Smooth muscle cell (in vitro differentiated cells): ENCODE measurements around the gene MAN2A1. TPM values are rescaled to one million over a fixed set of nuclear protein-coding genes. Genes with fewer than 3 reads are reported as not detected.

ENCODE experiments used
- DNase-seq: peaks from one replicate; lab custom pipeline; 2025; ENCODE audit not compliant: unreplicated experiment; lab: John Stamatoyannopoulos, UW
- H2AFZ ChIP-seq: fragments of 200-600 bp; sonication (generic); 2 replicates; pipeline ENCODE4 v1.6.0; 2016; ENCODE audit warnings: antibody characterized with exemption, low read depth, mild to moderate bottlenecking
- H3F3A ChIP-seq: fragments of 200-600 bp; sonication (generic); 2 replicates; pipeline ENCODE4 v1.6.0; 2017; ENCODE audit warnings: antibody characterized with exemption, low read depth
- H3K27ac ChIP-seq: fragments of 200-600 bp; sonication (generic); 2 replicates; pipeline ENCODE4 v1.5.1; 2016; ENCODE audit warnings: low read depth, mild to moderate bottlenecking
- H3K27me3 ChIP-seq: fragments of 200-600 bp; sonication (generic); 2 replicates; pipeline ENCODE4 v1.6.1; 2016; ENCODE audit warnings: low read depth, mild to moderate bottlenecking
- H3K36me3 ChIP-seq: fragments of 200-600 bp; sonication (generic); 2 replicates; pipeline ENCODE4 v1.5.1; 2016; ENCODE audit warnings: low read depth
- H3K4me1 ChIP-seq: fragments of 200-600 bp; sonication (generic); 2 replicates; pipeline ENCODE4 v1.5.1; 2016; ENCODE audit warnings: low read depth
- H3K4me2 ChIP-seq: fragments of 200-600 bp; sonication (generic); 2 replicates; pipeline ENCODE4 v1.6.0; 2016; ENCODE audit warnings: mild to moderate bottlenecking
- H3K4me3 ChIP-seq: fragments of 200-600 bp; sonication (generic); 2 replicates; pipeline ENCODE4 v1.5.1; 2016; ENCODE audit warnings: mild to moderate bottlenecking
- H3K79me2 ChIP-seq: fragments of 200-600 bp; sonication (generic); 2 replicates; pipeline ENCODE4 v1.6.0; 2016; ENCODE audit warnings: low read depth, mild to moderate bottlenecking
- H3K9ac ChIP-seq: fragments of 200-600 bp; sonication (generic); 2 replicates; pipeline ENCODE4 v1.6.0; 2016; ENCODE audit warnings: low read depth
- H3K9me3 ChIP-seq: fragments of 200-600 bp; sonication (generic); replicated peaks from 2 replicates; pipeline ENCODE4 v1.5.1; 2016; ENCODE audit warnings: low read depth
- H4K20me1 ChIP-seq: fragments of 200-600 bp; sonication (generic); 2 replicates; pipeline ENCODE4 v1.6.0; 2016; ENCODE audit warnings: low read depth
- CTCF ChIP-seq: fragments of 200-600 bp; sonication (generic); IDR thresholded peaks from 2 replicates; pipeline ENCODE4 v1.5.1; 2017; ENCODE audit warnings: borderline replicate concordance, mild to moderate bottlenecking, antibody characterized with exemption; ENCODE audit not compliant: insufficient read depth, poor library complexity, severe bottlenecking
- WGBS: methylation state at CpG from one replicate; pipeline ENCODE4 v1.1.7; 2016; ENCODE audit warnings: low lambda C conversion rate; 5-methylcytosine and 5-hydroxymethylcytosine counted together
- polyA plus RNA-seq: library from polyadenylated mRNA; unstranded; fragments of >200 nt; fragmentation: Nextera tagmentation; extraction: Ambion mirVana; gene quantifications from 2 replicates; pipeline ENCODE4 v1.2.1, GENCODE V29; 2016
- total RNA-seq: library from RNA; depleted of rRNA; stranded (reverse); fragments of >200 nt; gene quantifications from 2 replicates; pipeline ENCODE4 v1.2.3, GENCODE V29; 2014

Gene MAN2A1
- total and polyA plus RNA-seq, 2 experiments from 2014 or later: 20.3 to 112 TPM

- Histone ChIP-seq H3F3A (no peaks in the 10 kb centered on the region), H3K4me2 (no peak overlapping the region), H3K9me3 (no peaks in the 10 kb centered on the region), H3K36me3 (no peaks in the 10 kb centered on the region), H4K20me1 (no peaks in the 10 kb centered on the region), H3K4me3 (no peak overlapping the region), H3K79me2 (no peaks in the 10 kb centered on the region), H3K27me3 (no peaks in the 10 kb centered on the region), H3K9ac (no peak overlapping the region), H2AFZ (no peak overlapping the region), H3K27ac (no peak overlapping the region), H3K4me1 (no peaks in the 10 kb centered on the region)
- TF ChIP-seq CTCF: no peak
- 72% methylated on average over 4 of the region's 4 CpGs for WGBS
- DNase-seq: no peak
Measured at GRCh38 chr5:109656829-109657228, 32.9 kb upstream of the MAN2A1 start.

GRCh38 chr5:109659901-109660300 lies 29.8 kb upstream of the MAN2A1 start:
- no peak for DNase-seq
- H3K9me3 ChIP-seq: no peaks in the 10 kb centered on the region
- 95% methylated on average over 1 of the region's 1 CpG for WGBS
- no peak overlapping the region for H3K9ac ChIP-seq
- no peak overlapping the region for H3K27ac ChIP-seq
- H2AFZ ChIP-seq: no peak overlapping the region
- no peaks in the 10 kb centered on the region for H4K20me1 ChIP-seq
- no peaks in the 10 kb centered on the region for H3K36me3 ChIP-seq
- no peak overlapping the region for H3K4me3 ChIP-seq
- no peak for TF ChIP-seq CTCF
- no peaks in the 10 kb centered on the region for H3K4me1 ChIP-seq
- H3F3A ChIP-seq: no peaks in the 10 kb centered on the region
- no peaks in the 10 kb centered on the region for H3K79me2 ChIP-seq
- no peaks in the 10 kb centered on the region for H3K27me3 ChIP-seq
- H3K4me2 ChIP-seq: no peak overlapping the region

GRCh38 chr5:109660301-109660700 lies 29.4 kb upstream of the MAN2A1 start:
- Histone ChIP-seq H3K4me1 (no peaks in the 10 kb centered on the region), H3K4me2 (no peak overlapping the region), H3K9me3 (no peaks in the 10 kb centered on the region), H3F3A (no peaks in the 10 kb centered on the region), H3K9ac (no peak overlapping the region), H3K27me3 (no peaks in the 10 kb centered on the region), H3K79me2 (no peaks in the 10 kb centered on the region), H2AFZ (no peak overlapping the region), H3K4me3 (no peak overlapping the region), H3K27ac (no peak overlapping the region), H4K20me1 (no peaks in the 10 kb centered on the region), H3K36me3 (no peaks in the 10 kb centered on the region)
- 87% methylated on average over 5 of the region's 5 CpGs for WGBS
- TF ChIP-seq CTCF: no peak
- DNase-seq: no peak

GRCh38 chr5:109668237-109668636 lies 21.5 kb upstream of the MAN2A1 start:
- Histone ChIP-seq H3K36me3 (no peaks in the 10 kb centered on the region), H3K4me3 (no peak overlapping the region), H3K9me3 (no peaks in the 10 kb centered on the region), H2AFZ (no peak overlapping the region), H3K4me1 (no peaks in the 10 kb centered on the region), H3K9ac (no peak overlapping the region), H3F3A (no peaks in the 10 kb centered on the region), H3K79me2 (no peaks in the 10 kb centered on the region), H3K27ac (no peak overlapping the region), H4K20me1 (no peaks in the 10 kb centered on the region), H3K27me3 (no peaks in the 10 kb centered on the region), H3K4me2 (no peak overlapping the region)
- 90% methylated on average over 5 of the region's 5 CpGs for WGBS
- no peak for DNase-seq
- no peak for TF ChIP-seq CTCF
